Panc1 (cell line): Measurements from ENCODE around the gene RBM4.

Experiments used
- POLR2AphosphoS5 ChIP-seq: IDR thresholded peaks from 2 replicates; pipeline ENCODE4 v1.6.1; 2012; ENCODE audit warnings: mild to moderate bottlenecking, low read depth, low read length, moderate library complexity
- SIN3A ChIP-seq: IDR thresholded peaks from 2 replicates; pipeline ENCODE4 v1.6.1; 2012; ENCODE audit warnings: low read depth, mild to moderate bottlenecking, low read length, moderate library complexity, borderline replicate concordance; ENCODE audit not compliant: insufficient read depth
- TCF7L2 ChIP-seq: IDR thresholded peaks from 2 replicates; pipeline ENCODE4 v1.6.1; 2011; ENCODE audit warnings: mild to moderate bottlenecking, low read depth, low read length, inconsistent platforms
- TF ChIP-seq, protein P1 (sequence below): fragments of 450-650 bp; IDR thresholded peaks from 2 replicates; pipeline ENCODE4 v1.5.1; 2017; ENCODE audit warnings: mild to moderate bottlenecking
- TF ChIP-seq, protein P2 (sequence below), 2 experiments: IDR thresholded peaks; 2 replicates each; pipeline ENCODE4 v1.6.1; 2011 to 2012; ENCODE audit warnings: low read depth in 2 of 2, control low read depth in 1 of 2, low read length in 1 of 2, mild to moderate bottlenecking in 1 of 2, moderate library complexity in 1 of 2; ENCODE audit not compliant: insufficient read depth in 1 of 2

DNA sequence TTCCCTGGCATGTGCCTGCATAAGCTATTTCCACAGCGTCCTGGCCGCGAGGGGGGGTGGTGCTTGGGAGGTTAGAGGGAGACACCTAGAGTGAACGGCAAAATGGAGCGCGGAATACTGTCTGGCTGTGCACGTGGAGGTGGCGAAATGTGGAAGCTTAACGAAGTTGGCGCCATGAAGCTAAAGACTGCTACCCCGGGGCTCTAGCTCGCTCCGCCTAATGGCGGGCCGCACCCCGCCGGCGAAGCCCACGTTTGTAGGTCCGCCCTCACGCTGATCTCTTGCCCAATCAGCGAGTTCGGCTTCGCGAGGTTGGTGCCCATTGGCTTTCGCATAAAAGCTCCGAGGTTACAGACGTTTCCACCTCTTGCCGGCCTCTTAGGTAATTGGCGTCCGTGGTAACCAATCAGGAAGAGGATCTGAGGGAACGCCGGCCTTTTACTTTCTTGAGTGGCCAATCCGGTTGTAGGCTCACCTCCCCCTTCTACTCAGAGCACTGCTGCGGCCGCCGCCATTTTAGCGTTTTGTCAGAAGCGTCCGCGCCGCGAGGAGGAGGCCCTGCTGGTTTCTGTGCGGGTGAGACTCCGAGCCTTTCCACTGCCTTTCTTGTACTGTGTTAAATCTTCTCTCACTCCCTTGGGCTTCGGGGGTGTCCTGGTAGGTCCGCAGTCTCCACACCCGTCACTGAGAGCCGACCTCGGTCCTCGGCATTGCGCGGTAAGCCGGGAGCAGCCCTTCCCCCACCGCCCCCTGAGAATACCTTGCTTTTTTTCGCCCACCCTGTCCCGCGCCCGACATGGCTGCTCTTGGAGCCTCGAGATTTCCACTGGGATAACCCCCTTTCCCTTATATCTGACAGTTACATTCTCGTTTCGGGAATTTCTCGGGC is at the start of gene RBM4:
- peak; percentile 99 for TF ChIP-seq POLR2AphosphoS5
- TF ChIP-seq, protein P1, sequence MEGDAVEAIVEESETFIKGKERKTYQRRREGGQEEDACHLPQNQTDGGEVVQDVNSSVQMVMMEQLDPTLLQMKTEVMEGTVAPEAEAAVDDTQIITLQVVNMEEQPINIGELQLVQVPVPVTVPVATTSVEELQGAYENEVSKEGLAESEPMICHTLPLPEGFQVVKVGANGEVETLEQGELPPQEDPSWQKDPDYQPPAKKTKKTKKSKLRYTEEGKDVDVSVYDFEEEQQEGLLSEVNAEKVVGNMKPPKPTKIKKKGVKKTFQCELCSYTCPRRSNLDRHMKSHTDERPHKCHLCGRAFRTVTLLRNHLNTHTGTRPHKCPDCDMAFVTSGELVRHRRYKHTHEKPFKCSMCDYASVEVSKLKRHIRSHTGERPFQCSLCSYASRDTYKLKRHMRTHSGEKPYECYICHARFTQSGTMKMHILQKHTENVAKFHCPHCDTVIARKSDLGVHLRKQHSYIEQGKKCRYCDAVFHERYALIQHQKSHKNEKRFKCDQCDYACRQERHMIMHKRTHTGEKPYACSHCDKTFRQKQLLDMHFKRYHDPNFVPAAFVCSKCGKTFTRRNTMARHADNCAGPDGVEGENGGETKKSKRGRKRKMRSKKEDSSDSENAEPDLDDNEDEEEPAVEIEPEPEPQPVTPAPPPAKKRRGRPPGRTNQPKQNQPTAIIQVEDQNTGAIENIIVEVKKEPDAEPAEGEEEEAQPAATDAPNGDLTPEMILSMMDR, result no peak
- TF ChIP-seq TCF7L2, result peak; percentile 74
- TF ChIP-seq, protein P2, sequence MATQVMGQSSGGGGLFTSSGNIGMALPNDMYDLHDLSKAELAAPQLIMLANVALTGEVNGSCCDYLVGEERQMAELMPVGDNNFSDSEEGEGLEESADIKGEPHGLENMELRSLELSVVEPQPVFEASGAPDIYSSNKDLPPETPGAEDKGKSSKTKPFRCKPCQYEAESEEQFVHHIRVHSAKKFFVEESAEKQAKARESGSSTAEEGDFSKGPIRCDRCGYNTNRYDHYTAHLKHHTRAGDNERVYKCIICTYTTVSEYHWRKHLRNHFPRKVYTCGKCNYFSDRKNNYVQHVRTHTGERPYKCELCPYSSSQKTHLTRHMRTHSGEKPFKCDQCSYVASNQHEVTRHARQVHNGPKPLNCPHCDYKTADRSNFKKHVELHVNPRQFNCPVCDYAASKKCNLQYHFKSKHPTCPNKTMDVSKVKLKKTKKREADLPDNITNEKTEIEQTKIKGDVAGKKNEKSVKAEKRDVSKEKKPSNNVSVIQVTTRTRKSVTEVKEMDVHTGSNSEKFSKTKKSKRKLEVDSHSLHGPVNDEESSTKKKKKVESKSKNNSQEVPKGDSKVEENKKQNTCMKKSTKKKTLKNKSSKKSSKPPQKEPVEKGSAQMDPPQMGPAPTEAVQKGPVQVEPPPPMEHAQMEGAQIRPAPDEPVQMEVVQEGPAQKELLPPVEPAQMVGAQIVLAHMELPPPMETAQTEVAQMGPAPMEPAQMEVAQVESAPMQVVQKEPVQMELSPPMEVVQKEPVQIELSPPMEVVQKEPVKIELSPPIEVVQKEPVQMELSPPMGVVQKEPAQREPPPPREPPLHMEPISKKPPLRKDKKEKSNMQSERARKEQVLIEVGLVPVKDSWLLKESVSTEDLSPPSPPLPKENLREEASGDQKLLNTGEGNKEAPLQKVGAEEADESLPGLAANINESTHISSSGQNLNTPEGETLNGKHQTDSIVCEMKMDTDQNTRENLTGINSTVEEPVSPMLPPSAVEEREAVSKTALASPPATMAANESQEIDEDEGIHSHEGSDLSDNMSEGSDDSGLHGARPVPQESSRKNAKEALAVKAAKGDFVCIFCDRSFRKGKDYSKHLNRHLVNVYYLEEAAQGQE (IDR thresholded peaks at IDR 0.05; ENCODE audit: insufficient read depth in 1 of 2, low read depth in 2 of 2, low read length in 1 of 2), result no peak; a peak in 1 of 4 replicates
- peak; percentile 79 for TF ChIP-seq SIN3A
